GM12865 (cell line): Measurements from ENCODE around the gene WDR11.

Source experiments
- DNase-seq: peaks from one replicate; pipeline ENCODE4 v3.0.0; 2010; ENCODE audit warnings: low read depth
- H3K4me3 ChIP-seq: 2 replicates; pipeline ENCODE4 v1.5.1; 2011; ENCODE audit warnings: mild to moderate bottlenecking, low read depth, low read length, control low read depth
- TF ChIP-seq, protein P1 (sequence below): IDR thresholded peaks from 2 replicates; pipeline ENCODE4 v1.5.1; 2011; ENCODE audit warnings: low read length, control low read depth, low read depth, inconsistent platforms; ENCODE audit not compliant: insufficient read depth; ENCODE audit errors: missing control alignments

The WDR11 gene

GRCh38 chr10:120810298-120810697 is 40.9 kb upstream of the WDR11 start:
- no peak for DNase-seq
- TF ChIP-seq, protein P1, sequence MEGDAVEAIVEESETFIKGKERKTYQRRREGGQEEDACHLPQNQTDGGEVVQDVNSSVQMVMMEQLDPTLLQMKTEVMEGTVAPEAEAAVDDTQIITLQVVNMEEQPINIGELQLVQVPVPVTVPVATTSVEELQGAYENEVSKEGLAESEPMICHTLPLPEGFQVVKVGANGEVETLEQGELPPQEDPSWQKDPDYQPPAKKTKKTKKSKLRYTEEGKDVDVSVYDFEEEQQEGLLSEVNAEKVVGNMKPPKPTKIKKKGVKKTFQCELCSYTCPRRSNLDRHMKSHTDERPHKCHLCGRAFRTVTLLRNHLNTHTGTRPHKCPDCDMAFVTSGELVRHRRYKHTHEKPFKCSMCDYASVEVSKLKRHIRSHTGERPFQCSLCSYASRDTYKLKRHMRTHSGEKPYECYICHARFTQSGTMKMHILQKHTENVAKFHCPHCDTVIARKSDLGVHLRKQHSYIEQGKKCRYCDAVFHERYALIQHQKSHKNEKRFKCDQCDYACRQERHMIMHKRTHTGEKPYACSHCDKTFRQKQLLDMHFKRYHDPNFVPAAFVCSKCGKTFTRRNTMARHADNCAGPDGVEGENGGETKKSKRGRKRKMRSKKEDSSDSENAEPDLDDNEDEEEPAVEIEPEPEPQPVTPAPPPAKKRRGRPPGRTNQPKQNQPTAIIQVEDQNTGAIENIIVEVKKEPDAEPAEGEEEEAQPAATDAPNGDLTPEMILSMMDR: no peak
- no peak overlapping the region for H3K4me3 ChIP-seq

DNA sequence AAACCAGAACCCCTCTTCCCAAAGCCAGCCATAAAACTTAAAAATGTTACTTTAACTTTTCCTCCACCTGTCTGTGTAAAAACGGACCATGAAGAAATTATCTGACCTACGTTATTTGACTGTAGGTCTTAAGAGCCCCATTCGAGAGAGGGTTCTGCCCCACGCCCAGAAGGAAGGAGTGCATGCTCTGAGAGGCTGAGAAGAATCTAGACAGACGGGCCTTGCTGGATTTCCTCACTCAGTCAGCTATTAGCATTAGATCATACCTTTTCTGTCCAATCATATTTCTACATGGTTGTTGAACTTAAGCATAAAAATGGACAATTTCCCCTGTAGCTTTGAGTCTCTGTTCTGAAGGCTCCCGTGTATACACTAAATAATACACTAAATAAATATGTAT is 38.1 kb upstream of the WDR11 start:
- DNase-seq: no peak
- TF ChIP-seq, protein P1: no peak
- no peak overlapping the region for H3K4me3 ChIP-seq

- no peak overlapping the region for H3K4me3 ChIP-seq
- TF ChIP-seq, protein P1: no peak
- no peak for DNase-seq
Observed at GRCh38 chr10:120818301-120818700, 32.9 kb upstream of the WDR11 start.

DNA sequence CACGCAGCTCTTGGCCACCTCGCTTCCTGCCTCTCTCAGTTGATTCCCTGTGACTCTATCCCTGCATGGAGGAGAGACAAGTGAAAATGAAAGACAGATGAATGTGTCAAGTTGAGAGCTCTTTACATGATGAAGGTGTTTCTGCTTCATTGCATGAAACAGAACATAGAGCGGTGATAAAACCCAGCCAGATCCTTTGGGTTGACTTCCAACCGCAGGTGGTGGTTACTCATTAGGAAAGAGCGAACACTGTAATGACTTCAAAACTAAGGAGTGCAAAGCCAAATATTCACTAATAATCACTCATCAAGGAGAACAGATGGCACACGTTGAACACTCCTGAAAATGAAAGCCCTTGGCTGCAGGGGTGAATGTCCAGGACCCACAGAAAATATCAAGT is 31.8 kb upstream of the WDR11 start:
- no peak for DNase-seq
- no peak overlapping the region for H3K4me3 ChIP-seq
- TF ChIP-seq, protein P1: no peak

- TF ChIP-seq, protein P1: no peak
- H3K4me3 ChIP-seq: no peak overlapping the region
- no peak for DNase-seq
Observed at GRCh38 chr10:120823266-120823665, 27.9 kb upstream of the WDR11 start.

- TF ChIP-seq, protein P1: peak; percentile 57
- peak; percentile 38 for DNase-seq
- H3K4me3 ChIP-seq: no peak overlapping the region
Observed at GRCh38 chr10:120824881-120825309, 26.3 kb upstream of the WDR11 start.

GRCh38 chr10:120825878-120826769 is 25.0 kb upstream of the WDR11 start:
- TF ChIP-seq, protein P1: no peak
- H3K4me3 ChIP-seq: no peak overlapping the region
- no peak for DNase-seq
